K562 (cell line): ENCODE measurements around the gene CATSPER3.

Source experiments
- POLR2AphosphoS5 ChIP-seq: IDR thresholded peaks from 2 replicates; pipeline ENCODE4 v1.6.1; 2011; ENCODE audit warnings: mild to moderate bottlenecking, low read depth, low read length, moderate library complexity; ENCODE audit not compliant: control insufficient read depth, insufficient read depth
- SAP30 ChIP-seq: fragments of 200-600 bp; sonication (generic); IDR thresholded peaks from 2 replicates; pipeline ENCODE4 v1.6.1; 2012; ENCODE audit warnings: borderline replicate concordance, low read depth, mild to moderate bottlenecking, moderate library complexity, low read length, control low read depth, inconsistent platforms; ENCODE audit not compliant: insufficient read depth, poor library complexity, severe bottlenecking
- ZNF384 ChIP-seq: IDR thresholded peaks from 2 replicates; pipeline ENCODE4 v1.6.1; 2012; ENCODE audit warnings: low read depth, low read length, improper control_type of control experiment

- no peak for TF ChIP-seq ZNF384
- no peak for TF ChIP-seq SAP30
- no peak for TF ChIP-seq POLR2AphosphoS5
These were observed 14.5 kb downstream of the CATSPER3 start for GRCh38 chr5:134982230-134982629.
